PC-3 (cell line): ENCODE measurements around the gene LYRM1.

Source experiments
- CTCF ChIP-seq: fragments of 300-600 bp; sonication (generic); conservative IDR thresholded peaks from 2 replicates; pipeline ENCODE4 v1.5.1; 2017; ENCODE audit warnings: antibody characterized with exemption, low read depth, mild to moderate bottlenecking, low read length
- EZH2 ChIP-seq: fragments of 300-600 bp; sonication (generic); IDR thresholded peaks from one replicate; pipeline ENCODE4 v1.6.1; 2017; ENCODE audit warnings: antibody characterized with exemption, mild to moderate bottlenecking, low read length; ENCODE audit not compliant: unreplicated experiment

DNA sequence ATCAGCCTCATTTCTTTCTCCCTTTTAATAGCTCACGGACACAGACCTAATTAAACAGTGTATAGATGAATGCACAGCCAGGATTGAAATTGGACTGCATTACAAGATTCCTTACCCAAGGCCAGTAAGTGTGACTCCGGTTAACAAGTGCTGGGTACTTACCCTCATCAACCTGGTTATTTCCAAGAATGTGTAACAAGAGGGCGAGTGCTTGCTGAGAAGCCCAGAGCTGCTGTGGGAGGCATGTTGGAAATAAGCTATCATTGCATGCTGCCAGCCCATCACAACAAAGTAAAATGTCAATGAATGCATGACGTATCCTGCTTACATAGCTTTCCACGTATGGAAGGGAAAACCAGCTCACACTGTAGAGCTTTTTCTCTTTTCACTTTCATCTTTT lies 19.5 kb downstream of the LYRM1 start:
- TF ChIP-seq CTCF = no peak
- TF ChIP-seq EZH2 = no peak
